Fibroblast of skin of left biceps (primary cell): ENCODE results near the gene OR7G2.
"Not testable (repeated sequence)": the region's sequence is repeated elsewhere in the genome, so short reads cannot be mapped to it uniquely, and the experiment has no call there.

ENCODE experiments used
- DNase-seq, 2 experiments: peaks; one replicate each; pipeline ENCODE4 v3.0.0-alpha.2; 2013; ENCODE audit warnings: low read depth in 2 of 2

The OR7G2 gene

DNA sequence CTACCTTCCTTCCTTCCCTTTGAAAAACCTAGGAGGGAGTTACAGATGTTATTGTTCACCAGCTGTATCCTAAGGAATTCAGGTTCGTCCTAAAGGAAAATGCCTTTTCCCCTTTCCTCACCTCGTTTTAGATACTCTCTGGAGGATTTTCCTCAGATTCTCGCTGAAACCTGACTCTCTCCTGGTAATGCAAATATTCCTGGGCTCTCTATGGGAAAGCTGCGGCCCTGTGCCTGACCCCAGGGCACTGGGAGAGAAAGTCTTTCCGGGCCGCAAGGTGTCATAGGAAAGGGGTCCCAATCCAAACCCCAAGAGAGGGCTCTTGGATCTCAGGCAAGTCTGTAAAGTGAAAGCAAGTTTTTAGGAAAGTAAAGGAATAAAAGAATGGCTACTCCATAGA is 33.5 kb downstream of the OR7G2 start:
- DNase-seq, result no peak

DNA sequence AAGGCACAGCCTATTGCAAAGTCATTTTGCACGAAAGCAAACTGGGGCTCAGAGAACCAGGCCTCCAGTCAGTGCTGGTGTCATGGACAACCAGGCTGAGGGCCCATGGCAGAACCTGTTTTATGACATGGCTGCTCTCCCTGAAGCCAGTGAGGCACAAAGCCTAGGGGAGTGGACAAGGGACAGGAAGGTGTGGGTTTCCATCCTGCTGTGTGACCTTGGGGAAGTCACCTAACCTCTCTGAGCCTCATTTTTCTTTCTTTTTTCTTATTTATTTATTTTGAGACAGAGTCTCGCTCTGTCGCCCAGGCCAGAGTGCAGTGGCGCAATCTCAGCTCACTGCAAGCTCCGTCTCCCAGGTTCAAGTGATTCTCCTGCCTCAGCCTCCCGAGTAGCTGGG is 35.6 kb downstream of the OR7G2 start:
- not testable (repeated sequence) for DNase-seq

DNA sequence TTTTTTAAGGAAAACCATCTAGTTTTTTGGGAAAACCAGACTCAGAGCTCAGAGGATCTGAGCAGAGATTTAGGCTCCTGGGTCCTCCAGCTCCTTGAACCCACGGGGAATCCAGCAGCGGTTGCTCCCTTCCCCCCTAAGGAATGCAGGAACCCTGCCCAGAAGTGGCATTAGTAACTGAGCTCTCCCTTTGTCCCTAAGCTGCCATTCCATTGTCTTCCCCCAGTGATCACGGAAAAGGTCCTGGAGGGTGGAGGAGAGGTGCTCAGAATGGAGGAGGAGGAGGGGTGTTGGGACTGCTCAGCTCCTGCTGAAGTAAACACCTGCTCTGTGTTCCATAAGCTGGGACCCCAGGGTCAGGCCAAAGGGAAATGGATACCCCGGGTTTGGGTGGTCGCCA is 37.2 kb downstream of the OR7G2 start:
- DNase-seq, result no peak

- DNase-seq, result no peak
Measured at GRCh38 chr19:9065457-9066014, 41.7 kb downstream of the OR7G2 start.

DNA sequence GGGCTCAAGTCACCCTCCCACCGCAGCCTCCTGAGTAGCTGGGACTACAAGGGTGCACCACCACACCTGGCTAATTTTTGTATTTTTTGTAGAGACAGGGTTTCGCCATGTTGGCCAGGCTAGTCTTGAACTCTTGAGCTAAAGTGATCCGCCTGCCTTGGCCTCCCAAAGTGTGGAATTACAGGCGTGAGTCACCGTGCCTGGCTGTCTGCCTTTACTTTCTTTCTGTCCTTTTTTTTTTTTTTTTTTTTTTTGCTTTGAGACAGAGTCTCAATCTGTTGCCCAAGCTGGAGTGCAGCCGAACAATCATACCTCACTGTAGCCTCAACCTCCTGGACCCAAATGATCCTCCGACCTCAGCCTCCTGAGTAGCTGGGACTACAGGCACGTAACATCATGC is 45.4 kb downstream of the OR7G2 start:
- no peak for DNase-seq

GRCh38 chr19:9060564-9061340 is 46.5 kb downstream of the OR7G2 start:
- no peak for DNase-seq

GRCh38 chr19:9058905-9059667 is 48.2 kb downstream of the OR7G2 start:
- DNase-seq, result no peak

GRCh38 chr19:9057505-9058258 is 49.6 kb downstream of the OR7G2 start:
- DNase-seq, result no peak

DNA sequence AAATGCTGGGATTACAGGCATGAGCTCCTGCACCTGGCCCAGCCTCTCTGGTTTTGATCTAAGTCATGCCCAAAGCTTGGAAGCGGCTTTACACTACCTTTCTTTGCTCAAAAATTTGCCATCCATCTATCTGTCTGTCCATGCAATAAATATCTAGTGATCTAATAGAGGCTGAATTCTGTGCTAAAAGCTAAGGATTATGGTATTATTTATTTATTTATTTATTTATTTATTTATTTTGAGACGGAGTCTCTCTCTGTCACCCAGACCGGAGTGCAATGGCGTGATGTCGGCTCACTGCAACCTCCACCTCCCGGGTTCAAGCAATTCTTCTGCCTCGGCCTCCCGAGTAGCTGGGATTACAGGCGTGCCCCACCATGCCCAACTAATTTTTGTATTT is 51.1 kb downstream of the OR7G2 start:
- DNase-seq, result not testable (repeated sequence)

GRCh38 chr19:9054765-9055164 is 52.5 kb downstream of the OR7G2 start:
- DNase-seq, result no peak

DNA sequence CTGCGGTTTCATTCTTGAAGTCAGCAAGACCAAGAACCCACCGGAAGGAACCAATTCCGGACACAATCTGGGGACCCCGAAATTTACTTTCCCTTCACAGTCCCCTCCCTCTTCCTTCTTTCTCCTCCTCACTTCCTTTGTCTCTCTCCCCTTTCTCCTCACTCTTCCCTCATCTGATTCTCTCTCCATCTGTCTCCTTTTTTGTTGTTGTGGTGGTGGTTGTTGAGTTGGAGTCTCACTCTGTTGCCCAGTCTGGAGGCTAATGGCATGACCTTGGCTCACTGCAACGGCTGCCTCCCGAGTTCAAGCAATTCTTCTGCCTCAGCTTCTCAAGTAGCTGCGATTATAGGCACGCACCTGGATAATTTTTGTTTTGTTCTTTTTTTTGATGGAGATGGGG is 53.1 kb downstream of the OR7G2 start:
- no peak for DNase-seq

GRCh38 chr19:9053674-9054073 is 53.6 kb downstream of the OR7G2 start:
- not testable (repeated sequence) for DNase-seq

- no peak for DNase-seq
Measured at GRCh38 chr19:9052894-9053293, 54.4 kb downstream of the OR7G2 start.
